Psoas muscle (tissue), 8 donors: Measurements from ENCODE around the gene BPI. TPM values are rescaled to one million over a fixed set of nuclear protein-coding genes. Genes with fewer than 3 reads are reported as not detected.
"Not testable (repeated sequence)": the region's sequence is repeated elsewhere in the genome, so short reads cannot be mapped to it uniquely, and the experiment has no call there.

Experiments
- ATAC-seq, 4 donors: fragments of 200-7000 bp; cut with Tn5 transposase; one replicate each; pipeline ENCODE4 v1.9.1; 2020; ENCODE audit warnings: moderate library complexity in 3 of 4, mild to moderate bottlenecking in 2 of 4
- DNase-seq, 2 donors: peaks; one replicate each; pipeline ENCODE4 v3.0.0-alpha.2; 2020
- H3K27ac ChIP-seq: fragments of 200-600 bp; one replicate; pipeline ENCODE4 v1.8.0; 2022
- H3K27me3 ChIP-seq, 3 donors: fragments of 200-600 bp in 1 of 3; one replicate each; pipeline versions ENCODE4 v1.6.1 to v1.8.0; 2013 to 2022; ENCODE audit warnings: low read length in 2 of 3, mild to moderate bottlenecking in 2 of 3, moderate library complexity in 1 of 3; ENCODE audit not compliant: insufficient read depth in 3 of 3
- H3K36me3 ChIP-seq, 2 donors: fragments of 200-600 bp in 1 of 2; one replicate each; pipeline versions ENCODE4 v1.6.1 to v1.8.0; 2013 to 2022; ENCODE audit warnings: low read depth in 1 of 2, mild to moderate bottlenecking in 1 of 2, moderate library complexity in 1 of 2; ENCODE audit not compliant: insufficient read depth in 1 of 2
- H3K4me1 ChIP-seq: fragments of 200-600 bp; one replicate; pipeline ENCODE4 v1.8.0; 2022
- H3K4me3 ChIP-seq: fragments of 200-600 bp; one replicate; pipeline ENCODE4 v1.8.0; 2022; ENCODE audit warnings: mild to moderate bottlenecking
- H3K9me3 ChIP-seq: fragments of 200-600 bp; one replicate; pipeline ENCODE4 v1.8.0; 2022
- WGBS, 3 donors: extraction: QIAGEN DNeasy Blood & Tissue Kit; methylation state at CpG; one replicate each; pipeline versions ENCODE4 v1.1.6 to v1.1.7; 2013; 5-methylcytosine and 5-hydroxymethylcytosine counted together
- intact Hi-C, 2 donors: fragments of 100-400 bp; cut with DNase I; formaldehyde crosslinking; loops; one replicate each; pipeline versions ENCODE4 v1.11.0 to v1.14.2; 2022
- polyA plus RNA-seq, 3 donors: library from polyadenylated mRNA; stranded (reverse); fragments of 200-250 nt; gene quantifications; one replicate each; pipeline ENCODE4 v1.2.3, GENCODE V29; 2013
- total RNA-seq, 4 donors: library from RNA; stranded (reverse); fragmentation: NEBNext Ultra II Directional in 2 of 4; extraction: Animal tissue kit (Norgen Biotek cat#: 25700) in 2 of 4; gene quantifications; one replicate each; pipeline versions ENCODE4 v1.2.1 to v1.2.4, GENCODE V29; 2021 to 2023
- TF ChIP-seq, protein P1 (sequence below): fragments of 200-600 bp; IDR thresholded peaks from one replicate; pipeline ENCODE4 v1.8.0; 2022; ENCODE audit warnings: antibody characterized with exemption
- donor health status: healthy with polysubstance abuse.
- donor health status: DM: no; HTN: no; CAD: no; lungs with moderate emphysema.
- donor health status: Bipolar disorder and iron deficiency.
- donor health status: healthy.
- donor health status: DM: yes; HTN: yes; CAD: no.
- donor health status: DM: no; HTN: no; CAD: no.
- donor health status: DM: no; HTN: no; CAD: no.
- donor health status: DM: yes; HTN: yes; CAD: no.

Gene BPI
- total and polyA plus RNA-seq, 7 donors, result 0.06 to 0.49 (median 0.41) TPM; not detected in 4

DNA sequence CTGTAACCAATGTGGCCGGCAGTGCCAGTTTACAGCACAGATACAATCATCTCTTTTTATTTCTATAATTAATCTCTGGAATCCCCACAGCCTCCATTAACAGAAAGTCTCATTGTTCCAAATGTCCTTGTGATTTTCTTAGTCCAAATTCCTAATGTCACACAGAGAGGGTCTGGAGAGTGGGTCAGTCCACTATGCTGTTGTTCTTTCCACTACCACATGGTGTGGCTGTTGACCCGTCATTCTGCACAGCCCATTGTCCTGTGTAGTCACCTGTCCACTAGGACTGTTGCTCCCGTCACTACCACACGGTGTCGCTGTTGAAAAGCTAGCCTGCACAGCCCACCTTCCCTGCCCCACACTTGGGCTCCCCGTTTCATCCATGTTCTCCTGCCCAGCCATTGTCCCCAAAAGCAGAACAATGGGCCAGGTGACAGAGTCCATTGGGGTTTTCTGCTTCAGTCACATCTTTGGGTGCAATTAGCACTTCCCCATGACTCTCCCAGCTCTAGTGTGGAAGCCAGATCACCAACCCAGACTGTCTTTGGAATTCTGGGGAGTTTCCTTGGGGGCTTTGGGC, 33.7 kb downstream of the BPI start:
- TF ChIP-seq, protein P1, sequence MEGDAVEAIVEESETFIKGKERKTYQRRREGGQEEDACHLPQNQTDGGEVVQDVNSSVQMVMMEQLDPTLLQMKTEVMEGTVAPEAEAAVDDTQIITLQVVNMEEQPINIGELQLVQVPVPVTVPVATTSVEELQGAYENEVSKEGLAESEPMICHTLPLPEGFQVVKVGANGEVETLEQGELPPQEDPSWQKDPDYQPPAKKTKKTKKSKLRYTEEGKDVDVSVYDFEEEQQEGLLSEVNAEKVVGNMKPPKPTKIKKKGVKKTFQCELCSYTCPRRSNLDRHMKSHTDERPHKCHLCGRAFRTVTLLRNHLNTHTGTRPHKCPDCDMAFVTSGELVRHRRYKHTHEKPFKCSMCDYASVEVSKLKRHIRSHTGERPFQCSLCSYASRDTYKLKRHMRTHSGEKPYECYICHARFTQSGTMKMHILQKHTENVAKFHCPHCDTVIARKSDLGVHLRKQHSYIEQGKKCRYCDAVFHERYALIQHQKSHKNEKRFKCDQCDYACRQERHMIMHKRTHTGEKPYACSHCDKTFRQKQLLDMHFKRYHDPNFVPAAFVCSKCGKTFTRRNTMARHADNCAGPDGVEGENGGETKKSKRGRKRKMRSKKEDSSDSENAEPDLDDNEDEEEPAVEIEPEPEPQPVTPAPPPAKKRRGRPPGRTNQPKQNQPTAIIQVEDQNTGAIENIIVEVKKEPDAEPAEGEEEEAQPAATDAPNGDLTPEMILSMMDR, result peak; percentile 29
- 31 to 36% (median 32%) methylated on average over 6 of the region's 6 CpGs for WGBS, 3 donors
- no peak overlapping the region for H3K27ac ChIP-seq
- peaks cover 0 to 4% (median 0%) of the 10 kb centered on the region in 3 donors for H3K27me3 ChIP-seq
- ATAC-seq (peak in 3 of 4 donors; percentile 60 to 77 (median 76)), DNase-seq (peak in 1 of 2 donors; percentile 53)
- peaks cover 3% of the 10 kb centered on the region for H3K9me3 ChIP-seq
- no peaks in the 10 kb centered on the region for H3K36me3 ChIP-seq
- intact Hi-C loops, result no loop called here
- H3K4me3 ChIP-seq, result no peak overlapping the region
- H3K4me1 ChIP-seq, result no peaks in the 10 kb centered on the region

- intact Hi-C loops, result no loop called here
- TF ChIP-seq, protein P1, result peak; percentile 9
- H3K4me3 ChIP-seq, result no peak overlapping the region
- WGBS, 3 donors, result 60 to 64% (median 64%) methylated on average over 7 of the region's 7 CpGs
- peaks cover 0 to 4% (median 0%) of the 10 kb centered on the region in 3 donors for H3K27me3 ChIP-seq
- no peak overlapping the region for H3K27ac ChIP-seq
- no peaks in the 10 kb centered on the region for H3K36me3 ChIP-seq
- peaks cover 3% of the 10 kb centered on the region for H3K9me3 ChIP-seq
- DNase-seq, result no peak
- peaks cover 3% of the 10 kb centered on the region for H3K4me1 ChIP-seq
- peak in 3 of 4 donors; percentile 36 to 67 (median 50) for ATAC-seq
These were observed 35.0 kb downstream of the BPI start for GRCh38 chr20:38338849-38339520.

GRCh38 chr20:38339521-38339896, 35.6 kb downstream of the BPI start:
- H3K4me1 ChIP-seq, intact Hi-C loops, H3K27ac ChIP-seq, H3K9me3 ChIP-seq, H3K27me3 ChIP-seq, DNase-seq, H3K36me3 ChIP-seq, ATAC-seq, H3K4me3 ChIP-seq: not testable (repeated sequence)
- WGBS, 3 donors, result 89 to 91% (median 91%) methylated on average over 8 of the region's 8 CpGs

DNA sequence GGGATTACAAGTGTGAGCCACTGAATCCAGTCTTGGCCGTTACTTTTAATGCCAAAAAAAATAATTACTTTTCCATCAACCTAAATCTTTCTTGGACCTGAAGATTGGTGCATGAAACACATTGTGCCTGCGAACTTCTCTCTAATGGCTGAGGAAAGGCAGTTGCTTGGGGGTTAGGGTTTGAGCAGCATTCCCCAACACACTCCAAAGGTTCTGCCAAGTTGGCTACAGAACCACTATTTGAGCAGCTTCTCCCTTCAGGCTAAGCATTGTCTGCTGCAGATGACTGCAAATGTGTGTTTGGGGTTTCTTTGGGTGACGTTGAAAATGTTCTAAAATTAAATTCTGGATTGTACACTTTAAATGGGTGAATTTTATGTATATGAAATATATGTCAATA, 36.0 kb downstream of the BPI start:
- TF ChIP-seq, protein P1, result no peak
- WGBS, 3 donors, result 42 to 52% (median 44%) methylated on average over 3 of the region's 3 CpGs
- no peak overlapping the region for H3K4me3 ChIP-seq
- no peak overlapping the region for H3K27ac ChIP-seq
- DNase-seq (no peak), ATAC-seq (no peak)
- peaks cover 0 to 4% (median 0%) of the 10 kb centered on the region in 3 donors for H3K27me3 ChIP-seq
- H3K36me3 ChIP-seq, result no peaks in the 10 kb centered on the region
- H3K9me3 ChIP-seq, result peaks cover 3% of the 10 kb centered on the region
- intact Hi-C loops, result no loop called here
- peaks cover 3% of the 10 kb centered on the region for H3K4me1 ChIP-seq

- H3K4me3 ChIP-seq, result no peak overlapping the region
- H3K9me3 ChIP-seq, result peaks cover 3% of the 10 kb centered on the region
- TF ChIP-seq, protein P1, result no peak
- H3K4me1 ChIP-seq, result peaks cover 10% of the 10 kb centered on the region
- ATAC-seq, result no peak
- H3K36me3 ChIP-seq, result no peaks in the 10 kb centered on the region
- peaks cover 0 to 2% (median 0%) of the 10 kb centered on the region in 3 donors for H3K27me3 ChIP-seq
- 83 to 88% (median 84%) methylated on average over 6 of the region's 6 CpGs for whole genome bisulfite sequencing, 3 donors
- no peak overlapping the region for H3K27ac ChIP-seq
- DNase-seq, result no peak
- intact Hi-C loops, result no loop called here
These were observed 36.7 kb downstream of the BPI start for GRCh38 chr20:38340693-38341092.
